H9 (cell line): Measurements from ENCODE around the gene ACSBG1. TPM values are rescaled to one million over a fixed set of nuclear protein-coding genes. Genes with fewer than 3 reads are reported as not detected.

ENCODE experiments used
- DNase-seq: peaks from one replicate; pipeline ENCODE4 v3.0.0-alpha.2; 2017
- H2AFZ ChIP-seq: one replicate; pipeline ENCODE4 v1.6.1; 2013; ENCODE audit warnings: mild to moderate bottlenecking, low read length, control low read depth, moderate library complexity
- H2AK5ac ChIP-seq: 2 replicates; pipeline ENCODE4 v1.6.1; 2013; ENCODE audit warnings: low read length, control low read depth, mixed read lengths; ENCODE audit not compliant: insufficient read length
- H2BK120ac ChIP-seq: one replicate; pipeline ENCODE4 v1.6.1; 2013; ENCODE audit warnings: low read depth, mild to moderate bottlenecking, low read length, control low read depth, inconsistent platforms; ENCODE audit not compliant: poor library complexity, severe bottlenecking
- H2BK12ac ChIP-seq: 2 replicates; pipeline ENCODE4 v1.6.1; 2013; ENCODE audit warnings: low read length, control low read depth, mixed read lengths, low read depth; ENCODE audit not compliant: insufficient read length
- H2BK15ac ChIP-seq: 2 replicates; pipeline ENCODE4 v1.6.1; 2013; ENCODE audit warnings: low read depth, low read length, control low read depth
- H2BK20ac ChIP-seq: one replicate; pipeline ENCODE4 v1.6.1; 2013; ENCODE audit warnings: low read depth, mild to moderate bottlenecking, low read length, control low read depth, inconsistent platforms; ENCODE audit not compliant: poor library complexity, severe bottlenecking
- H2BK5ac ChIP-seq: 2 replicates; pipeline ENCODE4 v1.6.1; 2013; ENCODE audit warnings: low read length, control low read depth, mixed read lengths; ENCODE audit not compliant: insufficient read length
- H3K14ac ChIP-seq: 2 replicates; pipeline ENCODE4 v1.6.1; 2013; ENCODE audit warnings: low read length, control low read depth; ENCODE audit not compliant: insufficient read depth
- H3K18ac ChIP-seq: 2 replicates; pipeline ENCODE4 v1.6.1; 2013; ENCODE audit warnings: low read depth, mild to moderate bottlenecking, mixed read lengths, low read length, control low read depth; ENCODE audit not compliant: insufficient read length
- H3K23ac ChIP-seq: 2 replicates; pipeline ENCODE4 v1.6.1; 2013; ENCODE audit warnings: low read length, control low read depth, mixed read lengths, low read depth; ENCODE audit not compliant: insufficient read length
- H3K23me2 ChIP-seq: 2 replicates; pipeline ENCODE4 v1.6.1; 2013; ENCODE audit warnings: low read depth, mild to moderate bottlenecking, mixed read lengths, low read length, control low read depth; ENCODE audit not compliant: insufficient read length, poor library complexity, severe bottlenecking
- H3K27ac ChIP-seq: 2 replicates; pipeline ENCODE4 v1.5.1; 2013; ENCODE audit warnings: low read length, control low read depth, mixed read lengths, low read depth; ENCODE audit not compliant: insufficient read length
- H3K27me3 ChIP-seq: 2 replicates; pipeline ENCODE4 v1.6.1; 2013; ENCODE audit warnings: low read length, control low read depth, inconsistent platforms; ENCODE audit not compliant: insufficient read depth
- H3K4ac ChIP-seq: 2 replicates; pipeline ENCODE4 v1.6.1; 2013; ENCODE audit warnings: low read depth, mild to moderate bottlenecking, control low read depth, inconsistent platforms, low read length, moderate library complexity
- H3K4me1 ChIP-seq: 2 replicates; pipeline ENCODE4 v1.6.1; 2013; ENCODE audit warnings: low read length, control low read depth, inconsistent platforms; ENCODE audit not compliant: insufficient read depth
- H3K4me2 ChIP-seq: 2 replicates; pipeline ENCODE4 v1.6.1; 2013; ENCODE audit warnings: low read length, control low read depth, mixed read lengths; ENCODE audit not compliant: insufficient read length, insufficient read depth
- H3K56ac ChIP-seq: 2 replicates; pipeline ENCODE4 v1.6.1; 2013; ENCODE audit warnings: low read depth, mild to moderate bottlenecking, mixed read lengths, low read length, control low read depth; ENCODE audit not compliant: insufficient read length
- H3K79me1 ChIP-seq: 2 replicates; pipeline ENCODE4 v1.6.1; 2013; ENCODE audit warnings: low read depth, mild to moderate bottlenecking, moderate library complexity, low read length, control low read depth, inconsistent platforms; ENCODE audit not compliant: insufficient read depth, poor library complexity, severe bottlenecking
- H3K79me2 ChIP-seq: 2 replicates; pipeline ENCODE4 v1.6.1; 2013; ENCODE audit warnings: low read length, control low read depth, inconsistent platforms; ENCODE audit not compliant: insufficient read depth
- H3K9ac ChIP-seq: 2 replicates; pipeline ENCODE4 v1.6.1; 2013; ENCODE audit warnings: low read length, control low read depth, mixed read lengths; ENCODE audit not compliant: insufficient read length; ENCODE audit errors: extremely low read depth
- H3K9me3 ChIP-seq: one replicate; pipeline ENCODE4 v1.6.1; 2013; ENCODE audit warnings: low read depth, low read length, inconsistent platforms; ENCODE audit not compliant: control insufficient read depth
- H3T11ph ChIP-seq: one replicate; pipeline ENCODE4 v1.6.1; 2013; ENCODE audit warnings: mild to moderate bottlenecking, low read length, control low read depth, inconsistent platforms
- H4K20me1 ChIP-seq: one replicate; pipeline ENCODE4 v1.6.1; 2013; ENCODE audit not compliant: control insufficient read depth, insufficient read length, insufficient read depth
- H4K5ac ChIP-seq: 2 replicates; pipeline ENCODE4 v1.6.1; 2013; ENCODE audit warnings: low read depth, mild to moderate bottlenecking, mixed read lengths, low read length, control low read depth; ENCODE audit not compliant: insufficient read length
- H4K8ac ChIP-seq: replicated peaks from 2 replicates; pipeline ENCODE4 v1.6.1; 2013; ENCODE audit warnings: low read length, control low read depth, mixed read lengths, low read depth; ENCODE audit not compliant: insufficient read length
- H4K91ac ChIP-seq: 2 replicates; pipeline ENCODE4 v1.6.1; 2013; ENCODE audit warnings: low read depth, mild to moderate bottlenecking, moderate library complexity, mixed read lengths, low read length, control low read depth; ENCODE audit not compliant: insufficient read length
- H3K27ac Mint-ChIP-seq, 3 experiments: 2 replicates in 2 of 3; 3 replicates in 1 of 3; pipeline ENCODE4 v1.8.0; 2020 to 2021; ENCODE audit warnings: mixed read lengths in 3 of 3, mild to moderate bottlenecking in 1 of 3, moderate library complexity in 1 of 3
- H3K27me3 Mint-ChIP-seq: 2 replicates; pipeline ENCODE4 v1.8.0; 2021; ENCODE audit warnings: low read depth, mild to moderate bottlenecking, moderate library complexity, mixed read lengths
- H3K36me3 Mint-ChIP-seq, 3 experiments: 2 replicates in 2 of 3; 3 replicates in 1 of 3; pipeline ENCODE4 v1.8.0; 2020 to 2021; ENCODE audit warnings: low read depth in 3 of 3, mixed read lengths in 3 of 3; ENCODE audit not compliant: insufficient read depth in 1 of 3
- H3K4me1 Mint-ChIP-seq, 2 experiments: 2 replicates each; pipeline ENCODE4 v1.8.0; 2020; ENCODE audit warnings: mixed read lengths in 2 of 2
- H3K4me3 Mint-ChIP-seq, 2 experiments: 2 replicates in 1 of 2; 3 replicates in 1 of 2; pipeline ENCODE4 v1.8.0; 2020 to 2021; ENCODE audit warnings: mild to moderate bottlenecking in 2 of 2, mixed read lengths in 2 of 2, moderate library complexity in 1 of 2
- H3K9me3 Mint-ChIP-seq, 2 experiments: 2 replicates in 1 of 2; 3 replicates in 1 of 2; pipeline ENCODE4 v1.8.0; 2020; ENCODE audit warnings: mild to moderate bottlenecking in 2 of 2, mixed read lengths in 2 of 2, moderate library complexity in 1 of 2
- WGBS: extraction: QIAGEN DNeasy Blood & Tissue Kit; methylation state at CpG from one replicate; pipeline ENCODE4 v1.1.7; 2013; ENCODE audit warnings: missing lambda C conversion rate, low lambda C conversion rate, mixed read lengths; ENCODE audit not compliant: insufficient read length; ENCODE audit errors: extremely low coverage; 5-methylcytosine and 5-hydroxymethylcytosine counted together
- total RNA-seq: library from RNA; stranded (reverse); gene quantifications from 2 replicates; pipeline ENCODE4 v1.2.1, GENCODE V29; 2021
- TF ChIP-seq, protein P1 (sequence below): fragments of 200-600 bp; sonication (generic); conservative IDR thresholded peaks from 3 replicates; pipeline ENCODE4 v1.8.0; 2021; ENCODE audit warnings: antibody characterized with exemption, mild to moderate bottlenecking

The ACSBG1 gene
- total RNA-seq, 1 experiment from 2014 or later, result 2.2 TPM

DNA sequence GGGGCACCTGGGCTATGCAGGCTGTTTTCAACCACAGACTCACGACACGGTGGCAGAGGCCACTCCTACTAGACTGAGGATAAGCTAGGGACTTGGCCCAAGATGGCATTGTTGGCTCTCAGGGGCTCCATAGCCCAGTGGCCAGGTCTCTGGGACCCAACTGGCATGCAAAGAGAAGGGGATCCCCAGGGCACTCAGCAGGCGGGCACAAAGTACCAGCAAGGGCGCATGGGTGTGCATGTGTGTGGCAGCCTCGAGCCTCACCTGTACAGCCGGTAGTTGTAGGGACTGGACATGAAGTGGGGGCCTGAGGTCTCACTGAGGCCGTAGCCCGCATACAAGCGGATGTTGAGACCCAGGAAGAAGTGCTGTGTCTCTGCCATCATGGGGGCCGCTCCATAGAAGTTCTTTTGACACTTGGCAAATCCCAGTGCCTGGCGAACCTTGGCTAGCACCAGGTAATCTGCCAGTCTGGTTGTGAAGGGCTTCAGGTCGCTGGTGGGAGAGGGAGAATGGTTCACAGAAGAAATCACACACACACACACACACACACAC is 55.0 kb downstream of the ACSBG1 start:
- Mint-ChIP-seq H3K4me1 (peaks cover 2 to 3% of the 10 kb centered on the region in 2 experiments; a peak in 2 of 4 replicates), H3K9me3 (no peaks in the 10 kb centered on the region), H3K27me3 (no peaks in the 10 kb centered on the region; the same call in 1 of the 2 replicates), H3K36me3 (peaks cover 0 to 2% (median 0%) of the 10 kb centered on the region in 3 experiments; a peak in 1 of 7 replicates), H3K27ac (no peak overlapping the region), H3K4me3 (no peak overlapping the region)
- no peak overlapping the region for H3T11ph ChIP-seq
- WGBS, result no CpG with 5 or more reads among the region's 12 CpGs
- H2BK20ac ChIP-seq, result no peak overlapping the region
- H2AK5ac ChIP-seq, result no peak overlapping the region
- H3K14ac ChIP-seq, result no peak overlapping the region
- no peak overlapping the region for H4K5ac ChIP-seq
- no peak overlapping the region for H3K27ac ChIP-seq
- H3K27me3 ChIP-seq, result no peaks in the 10 kb centered on the region
- DNase-seq, result no peak
- H3K4ac ChIP-seq, result no peak overlapping the region
- no peak overlapping the region for H4K91ac ChIP-seq
- no peaks in the 10 kb centered on the region for H3K4me1 ChIP-seq
- H3K79me2 ChIP-seq, result no peaks in the 10 kb centered on the region
- no peak overlapping the region for H4K8ac ChIP-seq
- no peak overlapping the region for H3K18ac ChIP-seq
- H2BK15ac ChIP-seq, result no peak overlapping the region
- no peaks in the 10 kb centered on the region for H3K9me3 ChIP-seq
- no peak overlapping the region for H2BK12ac ChIP-seq
- no peak overlapping the region for H3K23ac ChIP-seq
- no peaks in the 10 kb centered on the region for H3K79me1 ChIP-seq
- H2BK120ac ChIP-seq, result no peak overlapping the region
- no peak overlapping the region for H2AFZ ChIP-seq
- TF ChIP-seq, protein P1, sequence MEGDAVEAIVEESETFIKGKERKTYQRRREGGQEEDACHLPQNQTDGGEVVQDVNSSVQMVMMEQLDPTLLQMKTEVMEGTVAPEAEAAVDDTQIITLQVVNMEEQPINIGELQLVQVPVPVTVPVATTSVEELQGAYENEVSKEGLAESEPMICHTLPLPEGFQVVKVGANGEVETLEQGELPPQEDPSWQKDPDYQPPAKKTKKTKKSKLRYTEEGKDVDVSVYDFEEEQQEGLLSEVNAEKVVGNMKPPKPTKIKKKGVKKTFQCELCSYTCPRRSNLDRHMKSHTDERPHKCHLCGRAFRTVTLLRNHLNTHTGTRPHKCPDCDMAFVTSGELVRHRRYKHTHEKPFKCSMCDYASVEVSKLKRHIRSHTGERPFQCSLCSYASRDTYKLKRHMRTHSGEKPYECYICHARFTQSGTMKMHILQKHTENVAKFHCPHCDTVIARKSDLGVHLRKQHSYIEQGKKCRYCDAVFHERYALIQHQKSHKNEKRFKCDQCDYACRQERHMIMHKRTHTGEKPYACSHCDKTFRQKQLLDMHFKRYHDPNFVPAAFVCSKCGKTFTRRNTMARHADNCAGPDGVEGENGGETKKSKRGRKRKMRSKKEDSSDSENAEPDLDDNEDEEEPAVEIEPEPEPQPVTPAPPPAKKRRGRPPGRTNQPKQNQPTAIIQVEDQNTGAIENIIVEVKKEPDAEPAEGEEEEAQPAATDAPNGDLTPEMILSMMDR, result no peak
- H3K4me2 ChIP-seq, result no peak overlapping the region
- H4K20me1 ChIP-seq, result no peaks in the 10 kb centered on the region
- H3K23me2 ChIP-seq, result no peaks in the 10 kb centered on the region
- no peak overlapping the region for H2BK5ac ChIP-seq
- H3K9ac ChIP-seq, result no peak overlapping the region
- no peak overlapping the region for H3K56ac ChIP-seq
